Activated gamma-delta T cell treated with Interleukin-2 at 50 U/mL for 16 hours (primary cell): ENCODE results near the gene RHBDF2.

Experiments used
- DNase-seq: peaks from one replicate; pipeline ENCODE4 v3.0.0-alpha.2; 2020

The RHBDF2 gene

GRCh38 chr17:76432712-76433336 is 68.4 kb downstream of the RHBDF2 start:
- DNase-seq = no peak

- no peak for DNase-seq
Observed at GRCh38 chr17:76432004-76432403, 69.2 kb downstream of the RHBDF2 start.

- DNase-seq = no peak
Observed at GRCh38 chr17:76431509-76431908, 69.7 kb downstream of the RHBDF2 start.

GRCh38 chr17:76428511-76428910 is 72.7 kb downstream of the RHBDF2 start:
- no peak for DNase-seq

- no peak for DNase-seq
Observed at GRCh38 chr17:76427501-76428231, 73.6 kb downstream of the RHBDF2 start.

GRCh38 chr17:76426853-76427252 is 74.4 kb downstream of the RHBDF2 start:
- no peak for DNase-seq

- no peak for DNase-seq
Observed at GRCh38 chr17:76422860-76423259, 78.4 kb downstream of the RHBDF2 start.

- no peak for DNase-seq
Observed at GRCh38 chr17:76422406-76422805, 78.8 kb downstream of the RHBDF2 start.

GRCh38 chr17:76421044-76421407 is 80.2 kb downstream of the RHBDF2 start:
- no peak for DNase-seq
